ENCODE measurements around the gene MRPL51.

DNA sequence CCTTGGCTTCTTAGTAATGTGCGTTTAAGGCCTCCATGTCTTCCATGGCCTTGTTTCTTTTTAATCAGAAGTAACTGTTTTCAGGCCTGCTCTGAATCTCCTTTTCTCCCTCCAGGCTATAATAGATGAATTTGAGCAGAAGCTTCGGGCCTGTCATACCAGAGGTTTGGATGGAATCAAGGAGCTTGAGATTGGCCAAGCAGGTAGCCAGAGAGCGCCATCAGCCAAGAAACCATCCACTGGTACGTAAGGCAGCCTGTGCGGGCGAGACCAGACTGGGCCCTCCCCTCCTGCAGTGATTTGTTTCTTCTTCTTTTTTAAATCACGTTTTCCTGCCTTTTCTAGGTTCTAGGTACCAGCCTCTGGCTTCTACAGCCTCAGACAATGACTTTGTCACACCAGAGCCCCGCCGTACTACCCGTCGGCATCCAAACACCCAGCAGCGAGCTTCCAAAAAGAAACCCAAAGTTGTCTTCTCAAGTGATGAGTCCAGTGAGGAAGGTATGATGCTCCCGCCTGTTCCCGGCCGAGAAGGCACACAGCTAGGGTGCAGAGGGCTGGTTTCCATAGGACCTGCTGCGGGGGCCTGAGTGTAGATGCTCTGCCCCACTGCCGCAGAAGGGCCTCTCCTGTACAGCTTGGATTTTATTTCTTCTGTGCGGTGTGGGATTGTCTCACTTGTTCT lies 37.7 kb upstream of the MRPL51 start:
- TF ChIP-seq, protein P1, sequence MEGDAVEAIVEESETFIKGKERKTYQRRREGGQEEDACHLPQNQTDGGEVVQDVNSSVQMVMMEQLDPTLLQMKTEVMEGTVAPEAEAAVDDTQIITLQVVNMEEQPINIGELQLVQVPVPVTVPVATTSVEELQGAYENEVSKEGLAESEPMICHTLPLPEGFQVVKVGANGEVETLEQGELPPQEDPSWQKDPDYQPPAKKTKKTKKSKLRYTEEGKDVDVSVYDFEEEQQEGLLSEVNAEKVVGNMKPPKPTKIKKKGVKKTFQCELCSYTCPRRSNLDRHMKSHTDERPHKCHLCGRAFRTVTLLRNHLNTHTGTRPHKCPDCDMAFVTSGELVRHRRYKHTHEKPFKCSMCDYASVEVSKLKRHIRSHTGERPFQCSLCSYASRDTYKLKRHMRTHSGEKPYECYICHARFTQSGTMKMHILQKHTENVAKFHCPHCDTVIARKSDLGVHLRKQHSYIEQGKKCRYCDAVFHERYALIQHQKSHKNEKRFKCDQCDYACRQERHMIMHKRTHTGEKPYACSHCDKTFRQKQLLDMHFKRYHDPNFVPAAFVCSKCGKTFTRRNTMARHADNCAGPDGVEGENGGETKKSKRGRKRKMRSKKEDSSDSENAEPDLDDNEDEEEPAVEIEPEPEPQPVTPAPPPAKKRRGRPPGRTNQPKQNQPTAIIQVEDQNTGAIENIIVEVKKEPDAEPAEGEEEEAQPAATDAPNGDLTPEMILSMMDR (IDR thresholded peaks at IDR 0.05; ENCODE audit: insufficient read depth, low read length) = no peak
- TF ChIP-seq POLR2AphosphoS5 (IDR thresholded peaks at IDR 0.05; ENCODE audit: low read depth) (no peak), GABPA (IDR thresholded peaks at IDR 0.05; ENCODE audit: low read depth) (no peak), SPI1 (IDR thresholded peaks at IDR 0.05; ENCODE audit: borderline replicate concordance, low read depth) (no peak)
